ENCODE results near the gene RIC3. TPM values are rescaled to one million over a fixed set of nuclear protein-coding genes. Genes with fewer than 3 reads are reported as not detected.
"Not testable (repeated sequence)": the region's sequence is repeated elsewhere in the genome, so short reads cannot be mapped to it uniquely, and the experiment has no call there.

RIC3 gene
- polyA plus RNA-seq, 1 donor: 0.30 TPM

DNA sequence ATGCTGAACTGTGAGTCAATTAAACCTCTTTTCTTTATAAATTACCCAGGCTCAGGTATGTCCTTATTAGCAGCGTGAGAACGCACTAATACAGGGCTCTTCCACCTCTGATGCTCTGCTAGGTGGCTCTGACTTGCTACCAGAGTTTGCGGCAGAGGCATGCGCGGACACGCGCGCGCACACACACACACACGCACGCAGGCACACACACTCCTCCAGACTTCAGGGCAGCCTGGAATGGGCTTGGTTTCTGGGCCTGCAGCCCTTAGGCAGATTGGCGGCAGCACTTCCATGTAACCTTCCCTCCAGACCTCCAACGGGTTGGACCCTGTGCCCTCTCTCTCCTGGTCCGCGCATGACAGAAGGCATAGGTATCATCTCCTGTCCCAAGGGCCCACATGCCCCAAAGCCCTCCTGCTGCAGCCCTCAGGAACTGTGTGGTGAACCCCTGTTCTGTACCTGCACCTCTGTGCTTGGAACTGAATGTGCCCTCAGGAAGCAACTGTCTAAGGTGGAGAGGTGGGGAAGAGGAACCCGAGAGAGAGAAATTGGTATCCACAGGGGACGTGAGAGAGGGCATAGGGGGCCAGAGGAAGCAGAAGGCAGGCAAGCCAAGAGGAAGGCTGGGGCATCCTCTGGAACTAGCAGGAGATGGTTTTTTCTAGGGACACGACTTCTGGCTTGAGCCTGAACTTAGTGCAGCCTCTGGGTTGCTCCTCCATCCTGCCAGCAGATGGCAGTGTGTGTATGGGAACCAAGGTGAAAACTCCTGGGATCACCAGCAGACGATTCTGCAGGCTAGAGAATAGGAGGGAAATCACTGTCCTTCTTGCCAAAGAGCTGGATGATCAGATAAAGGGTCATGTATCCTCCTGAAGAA lies 23.4 kb upstream of the RIC3 start:
- DNase-seq (ENCODE audit: low read depth): no peak

DNA sequence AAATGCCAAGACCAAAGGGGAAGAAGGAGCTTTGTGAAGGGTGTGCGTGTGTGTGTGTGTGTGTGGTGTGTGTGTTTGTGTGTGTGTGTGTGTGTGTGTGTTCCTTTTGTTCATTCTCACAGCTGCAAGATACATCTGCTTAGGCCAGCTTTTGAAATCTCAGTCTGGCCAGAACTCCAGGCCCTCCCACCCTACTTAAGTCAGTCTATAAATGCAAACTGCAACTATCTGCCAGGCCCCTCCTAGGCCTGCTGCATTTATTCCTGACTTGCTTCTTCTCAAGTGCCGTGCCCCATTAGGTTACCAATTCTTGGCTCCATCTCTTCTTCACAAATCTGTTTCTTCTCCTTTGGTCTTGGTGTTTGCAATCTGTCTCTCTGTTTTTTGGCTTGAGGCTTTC lies 21.6 kb upstream of the RIC3 start:
- DNase-seq (ENCODE audit: low read depth): no peak

DNA sequence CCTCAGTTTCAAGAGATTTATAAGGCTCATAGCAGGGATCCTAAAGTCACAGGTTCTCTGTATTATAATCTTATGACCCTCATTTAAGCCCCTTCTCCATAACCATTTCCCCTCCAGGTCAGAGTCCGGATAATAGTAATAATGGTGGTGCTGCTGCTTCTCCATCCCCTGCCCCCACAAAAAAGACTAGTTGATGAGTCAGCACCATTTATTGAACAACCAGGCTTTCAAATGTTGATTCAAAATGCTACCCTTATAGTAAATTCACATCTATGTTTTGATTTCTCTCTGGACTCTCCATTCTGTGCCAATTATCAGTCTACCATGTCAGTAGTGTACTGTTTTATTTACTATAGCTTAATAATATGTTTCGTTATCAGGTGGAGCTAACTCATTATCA lies 17.6 kb upstream of the RIC3 start:
- no peak for DNase-seq (ENCODE audit: low read depth)

DNA sequence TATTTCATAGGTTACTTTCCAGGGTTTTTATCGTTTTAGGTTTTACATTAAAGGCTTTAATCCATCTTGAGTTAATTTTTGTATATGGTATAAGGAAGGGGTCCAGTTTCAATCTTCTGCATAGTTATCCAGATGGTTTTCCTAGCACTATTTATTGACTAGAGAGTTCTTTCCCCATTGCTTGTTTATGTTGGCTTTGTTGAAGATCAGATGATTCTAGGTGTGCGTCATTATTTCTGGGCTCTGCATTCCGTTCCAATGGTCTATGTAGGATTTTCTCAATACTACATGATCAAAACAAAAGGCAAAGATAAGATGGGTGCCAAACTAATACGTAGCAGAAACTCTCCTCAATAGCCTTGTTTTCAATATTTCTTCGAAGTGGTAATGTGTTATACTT lies 14.3 kb upstream of the RIC3 start:
- DNase-seq (ENCODE audit: low read depth): no peak

DNA sequence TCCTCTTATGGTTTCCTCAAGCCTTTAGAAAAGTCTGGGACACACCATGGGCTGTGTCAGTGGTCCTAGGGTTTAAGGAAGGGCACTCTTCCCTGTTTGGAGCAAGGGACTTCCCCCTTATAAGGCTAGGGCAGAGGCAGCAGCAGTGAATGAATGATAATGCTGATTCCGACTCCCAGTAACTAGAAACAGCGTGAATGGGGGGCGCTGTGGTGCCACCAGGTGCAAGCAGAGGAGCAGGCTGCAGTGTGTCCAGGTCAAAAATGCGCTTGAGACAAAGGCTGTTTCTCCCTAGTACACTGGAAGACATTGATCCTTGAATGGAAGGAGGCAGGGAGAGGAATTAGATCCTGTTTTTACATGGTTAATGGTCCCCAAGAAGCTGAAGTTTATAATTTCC lies 11.6 kb upstream of the RIC3 start:
- DNase-seq (ENCODE audit: low read depth): no peak

DNA sequence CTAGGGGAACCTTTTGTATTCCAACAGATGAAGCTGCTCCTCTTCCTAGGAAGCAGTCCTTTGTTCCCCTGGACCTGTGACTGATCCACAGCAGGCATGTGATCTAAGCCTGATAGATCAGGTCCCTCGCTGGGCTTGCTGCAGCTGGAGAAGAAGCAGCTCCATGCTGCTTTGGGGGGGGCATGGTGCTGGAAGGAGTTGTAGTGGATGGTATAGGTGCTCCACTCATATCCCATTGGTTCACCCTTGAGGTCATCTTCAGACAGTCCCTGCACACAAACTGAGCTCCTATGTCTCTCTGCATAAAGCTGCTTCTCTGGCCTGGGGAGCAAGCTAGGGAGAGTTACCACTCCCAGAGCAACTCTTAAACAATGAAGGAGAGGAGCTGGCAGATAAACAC lies 9.5 kb upstream of the RIC3 start:
- no peak for DNase-seq (ENCODE audit: low read depth)

DNA sequence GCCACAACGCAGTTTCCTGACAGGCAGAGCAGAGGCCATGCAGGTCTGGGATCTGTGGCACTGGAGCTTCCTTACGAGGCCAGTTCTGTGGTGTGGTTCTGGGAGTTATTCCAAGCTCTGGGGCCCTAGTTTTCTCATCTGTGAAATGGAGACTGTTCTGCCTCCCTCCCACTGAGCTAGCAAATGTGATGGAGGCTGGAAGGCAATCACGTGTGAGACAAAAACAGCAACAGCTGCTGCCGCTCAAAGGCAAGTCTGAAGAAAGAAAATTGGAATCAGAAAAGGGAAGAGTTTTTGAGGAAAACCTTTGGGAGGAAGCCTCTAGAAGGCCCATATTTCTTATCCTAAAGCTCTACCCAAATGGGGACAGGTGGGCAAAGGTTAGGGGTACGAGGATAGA lies 8.3 kb upstream of the RIC3 start:
- DNase-seq (ENCODE audit: low read depth): no peak

DNA sequence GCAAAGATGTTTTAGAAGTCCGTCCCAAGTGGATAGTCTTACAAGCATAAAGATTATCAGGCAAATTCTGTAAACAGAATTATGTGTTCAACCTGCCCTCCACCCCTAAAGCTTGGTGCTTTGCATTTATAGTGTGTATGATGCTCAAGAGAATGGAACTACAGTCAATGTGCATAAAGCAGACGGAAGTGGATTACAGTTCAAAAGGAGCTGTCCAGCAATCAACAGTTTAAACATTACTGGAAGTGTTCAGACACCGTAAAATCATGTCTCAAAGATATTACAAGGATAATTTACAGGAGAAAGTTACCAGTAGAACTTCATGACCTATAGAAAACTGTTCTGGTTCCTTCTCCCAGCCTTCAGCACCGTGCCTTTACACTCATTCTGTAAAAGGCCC lies 1.0 kb downstream of the RIC3 start:
- DNase-seq (ENCODE audit: low read depth): no peak

DNA sequence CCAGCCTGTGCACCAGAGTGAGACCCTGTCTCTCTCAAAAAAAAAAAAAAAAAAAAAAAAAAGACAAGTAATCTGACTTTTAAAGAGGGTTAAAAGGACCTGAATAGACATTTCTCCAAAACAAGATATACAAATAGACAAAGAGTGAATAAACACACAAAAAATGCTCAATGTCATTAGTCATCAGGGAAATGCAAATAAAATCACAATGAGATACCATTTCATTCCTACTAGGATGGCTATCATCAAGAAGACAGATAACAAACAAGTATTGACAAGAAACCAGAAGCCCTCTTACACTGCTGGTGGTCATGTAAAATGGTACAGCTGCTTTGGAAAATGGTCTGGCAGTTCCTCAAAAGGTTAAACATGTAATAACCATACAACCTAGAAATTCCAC lies 4.1 kb downstream of the RIC3 start:
- DNase-seq (ENCODE audit: low read depth): no peak

DNA sequence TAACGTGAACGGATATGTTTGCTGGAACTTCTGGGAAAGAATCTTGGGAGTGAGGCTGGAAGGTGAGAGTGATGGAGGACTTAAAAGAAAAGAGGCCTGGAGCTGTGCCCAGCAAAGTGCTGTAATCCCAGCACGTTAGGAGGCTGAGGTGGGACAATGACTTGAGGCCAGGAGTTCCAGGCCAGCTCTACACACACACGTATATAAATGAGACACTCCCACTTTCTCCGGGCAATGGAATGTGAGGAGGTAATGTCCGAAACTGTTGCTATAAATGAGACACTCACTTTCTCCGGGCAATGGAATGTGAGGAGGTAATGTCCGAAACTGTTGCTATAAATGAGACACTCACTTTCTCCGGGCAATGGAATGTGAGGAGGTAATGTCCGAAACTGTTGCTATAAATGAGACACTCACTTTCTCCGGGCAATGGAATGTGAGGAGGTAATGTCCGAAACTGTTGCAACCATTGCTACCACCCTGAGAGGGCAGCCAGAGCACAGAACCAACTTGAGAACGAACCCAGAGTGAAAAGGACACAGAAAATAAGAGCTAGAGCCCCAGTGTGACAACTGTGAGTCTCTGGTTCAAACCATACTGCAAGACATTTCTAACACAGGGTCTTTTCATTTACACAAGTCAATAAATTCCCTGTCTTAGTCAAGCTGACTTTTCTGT lies 7.1 kb downstream of the RIC3 start:
- DNase-seq (ENCODE audit: low read depth): not testable (repeated sequence)

DNA sequence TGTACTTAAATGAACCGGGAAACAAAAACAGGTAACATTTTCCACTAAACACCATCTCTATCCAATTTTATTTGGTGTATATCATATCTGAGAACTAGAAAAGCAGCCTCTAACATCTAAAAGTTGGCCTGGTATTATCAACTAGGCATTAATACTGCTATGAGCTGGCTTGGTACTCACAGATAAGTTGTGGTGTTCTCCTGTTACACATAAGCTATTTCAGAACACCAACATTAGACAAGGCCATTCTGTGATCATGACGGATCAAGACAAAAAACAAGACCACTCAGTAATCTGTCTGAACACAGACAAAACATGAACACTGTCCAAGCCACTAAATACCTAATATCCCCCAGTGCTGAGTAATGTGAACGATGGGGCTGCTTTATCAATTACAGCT lies 11.9 kb downstream of the RIC3 start:
- no peak for DNase-seq (ENCODE audit: low read depth)

DNA sequence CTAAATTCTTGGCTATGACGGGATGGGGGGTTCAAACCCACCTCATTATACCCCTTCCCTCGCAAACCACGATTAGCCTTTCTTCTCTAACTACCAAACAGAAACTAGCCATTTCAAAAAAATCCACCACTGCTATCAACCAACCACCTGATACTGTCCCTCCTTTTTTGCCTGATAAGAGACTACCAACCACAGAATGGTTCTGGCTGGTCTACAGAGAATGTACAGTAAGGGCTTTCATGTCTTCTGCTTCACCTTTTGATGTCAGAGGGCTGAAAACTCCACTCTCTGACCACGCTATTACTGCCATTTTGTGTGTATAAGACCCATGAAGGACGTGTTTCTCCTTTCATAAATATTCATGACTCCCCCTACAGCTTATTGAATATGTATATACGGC lies 19.1 kb downstream of the RIC3 start:
- DNase-seq (ENCODE audit: low read depth): no peak

DNA sequence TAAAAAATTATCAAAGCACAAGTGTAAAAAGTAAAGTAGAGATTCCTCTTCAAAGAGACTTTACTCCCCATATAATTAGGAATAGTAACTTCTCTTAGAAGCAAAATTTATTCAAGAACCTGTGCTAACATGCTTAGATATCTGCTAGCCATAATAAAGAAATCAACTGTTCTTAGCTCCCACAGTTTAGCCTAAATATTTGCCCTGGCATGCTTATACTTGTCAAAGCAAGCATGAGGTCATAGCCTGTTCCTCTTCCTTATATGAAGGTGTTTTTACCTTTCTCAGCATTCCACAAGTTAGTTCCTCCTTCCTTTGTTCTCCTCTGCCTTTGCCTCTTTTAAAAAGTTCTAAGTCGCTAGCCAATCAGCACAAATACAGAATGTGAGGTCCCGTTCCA lies 30.3 kb downstream of the RIC3 start:
- no peak for DNase-seq (ENCODE audit: low read depth)

DNA sequence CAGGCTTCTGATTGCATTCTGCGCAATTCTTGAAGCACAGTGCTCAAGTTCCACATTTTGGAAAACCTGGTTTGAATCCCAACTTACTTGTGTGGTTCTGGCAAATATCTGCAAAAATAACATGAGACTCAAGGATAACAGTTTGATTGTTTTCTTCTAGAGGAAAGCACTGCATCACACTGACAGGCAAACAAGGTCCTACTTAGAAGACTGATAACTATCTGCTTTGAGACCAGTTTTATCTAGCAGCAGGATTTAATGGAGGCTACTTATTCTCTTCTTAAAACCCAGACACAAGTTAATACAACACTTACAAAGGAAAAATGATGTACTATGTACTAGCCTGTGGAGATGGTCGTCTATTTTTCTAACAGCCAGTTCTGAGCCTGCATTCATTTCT lies 41.4 kb downstream of the RIC3 start:
- DNase-seq (ENCODE audit: low read depth): no peak

DNA sequence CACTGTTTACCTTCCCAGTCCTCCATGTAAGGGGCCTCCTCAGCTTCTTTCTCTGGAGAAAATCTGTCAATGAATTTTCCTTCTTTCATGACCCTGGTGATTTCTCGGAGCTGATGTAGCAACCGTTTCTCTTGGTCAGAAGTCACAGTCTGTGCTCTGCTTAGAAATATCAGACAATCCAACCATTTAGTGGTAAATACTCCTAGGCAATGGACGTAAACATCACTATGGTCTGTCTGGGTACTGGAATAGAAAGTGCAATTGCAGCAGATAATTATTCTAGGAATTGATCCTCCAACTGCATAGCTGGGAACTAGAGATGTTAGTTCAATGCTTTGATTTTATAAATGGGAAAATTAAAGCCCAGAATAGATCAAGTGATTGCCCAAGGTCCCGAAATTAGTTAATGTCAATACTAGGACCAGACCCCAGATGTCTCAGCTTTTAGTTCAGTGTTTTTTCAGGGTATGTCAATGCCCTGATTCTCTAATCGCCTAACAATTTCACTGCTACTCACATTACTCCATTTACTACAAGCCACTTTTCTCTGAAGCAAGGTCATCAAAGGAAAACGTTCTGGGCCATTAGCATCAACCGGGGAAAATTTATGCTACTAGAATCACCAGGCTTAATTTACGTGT lies 42.1 kb downstream of the RIC3 start:
- DNase-seq (ENCODE audit: low read depth): no peak

DNA sequence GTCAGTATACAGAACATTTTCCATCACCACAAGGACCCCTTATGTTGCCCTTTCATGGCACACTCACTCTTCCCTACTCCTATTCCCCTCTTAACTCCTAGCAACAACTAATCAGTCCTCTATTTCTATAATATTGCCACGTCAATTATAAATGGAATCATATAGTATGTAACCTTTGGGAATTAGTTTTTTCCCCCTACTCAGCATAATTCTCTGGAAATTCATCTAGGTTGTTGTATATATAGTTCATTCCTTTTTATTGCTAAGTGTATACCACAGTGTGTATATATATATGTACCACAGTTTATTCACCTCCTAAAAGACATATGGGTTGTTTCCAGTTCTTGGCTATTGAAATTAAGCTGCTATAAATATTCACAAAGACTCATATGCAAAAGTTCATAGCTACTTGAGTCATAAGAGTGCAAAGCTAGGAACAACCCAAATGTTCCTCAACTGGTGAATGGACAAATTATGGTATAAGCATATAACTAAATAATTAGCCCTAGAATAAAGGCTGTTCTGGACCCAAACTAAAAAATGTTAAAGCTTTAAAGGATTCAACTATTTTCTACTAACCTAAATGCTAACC lies 46.6 kb downstream of the RIC3 start:
- DNase-seq (ENCODE audit: low read depth): no peak

DNA sequence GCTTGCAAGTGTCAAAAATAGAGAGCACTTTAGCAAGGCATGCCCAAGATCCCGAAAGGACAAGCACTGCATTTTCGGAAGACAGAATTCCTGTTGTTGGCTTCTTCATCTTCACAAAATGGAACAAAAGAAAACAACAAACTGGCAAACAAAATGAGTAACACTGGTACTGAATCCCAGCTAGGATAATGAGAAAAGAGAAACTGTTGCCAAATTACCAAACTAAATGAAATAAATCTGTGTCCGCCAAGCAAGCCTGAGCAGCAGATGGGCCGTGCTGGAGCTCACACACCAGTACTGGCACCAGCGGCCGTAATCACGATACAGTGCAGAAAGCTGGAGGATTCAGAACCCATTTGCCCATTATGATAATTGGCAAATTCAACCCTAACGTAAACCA lies 57.2 kb downstream of the RIC3 start:
- DNase-seq (ENCODE audit: low read depth): no peak

DNA sequence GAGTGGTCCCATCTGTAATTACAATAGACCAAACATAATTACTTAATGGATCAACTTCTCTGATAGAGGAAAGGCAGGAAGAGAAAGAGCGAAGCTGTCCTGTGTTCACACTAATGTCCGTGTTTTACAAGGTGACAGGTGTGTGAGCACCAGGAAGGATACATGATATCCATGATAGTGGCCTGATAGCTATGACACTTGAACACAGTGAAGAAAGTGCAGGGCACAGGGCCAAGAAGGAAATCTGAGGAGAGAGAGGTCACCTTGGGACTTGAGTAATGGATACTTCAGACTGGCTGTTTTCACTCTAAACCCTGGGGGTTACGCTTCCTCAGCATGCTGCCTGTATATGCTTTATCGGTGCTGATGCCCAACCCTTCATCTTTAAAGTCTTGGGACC lies 58.4 kb downstream of the RIC3 start:
- no peak for DNase-seq (ENCODE audit: low read depth)

DNA sequence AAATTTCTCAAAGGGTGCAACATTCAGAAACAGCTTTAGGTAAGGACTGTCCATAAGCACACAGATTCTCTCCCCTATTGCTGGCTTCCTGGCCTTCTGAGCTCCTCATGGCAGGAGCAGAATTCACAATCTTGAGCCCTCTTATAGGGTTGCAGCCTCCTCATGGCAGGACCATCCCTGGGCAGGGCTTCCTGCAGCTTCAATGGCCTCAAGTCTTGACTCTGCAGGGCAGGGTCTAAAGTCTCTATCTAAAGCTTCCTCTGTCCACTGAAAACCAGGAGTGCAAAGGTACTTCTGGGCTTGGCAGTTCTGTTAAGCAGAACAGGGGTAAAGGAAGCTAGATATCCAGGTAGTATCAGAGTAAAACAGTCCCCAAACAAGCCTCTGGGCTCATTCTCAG lies 59.1 kb downstream of the RIC3 start:
- no peak for DNase-seq (ENCODE audit: low read depth)

DNA sequence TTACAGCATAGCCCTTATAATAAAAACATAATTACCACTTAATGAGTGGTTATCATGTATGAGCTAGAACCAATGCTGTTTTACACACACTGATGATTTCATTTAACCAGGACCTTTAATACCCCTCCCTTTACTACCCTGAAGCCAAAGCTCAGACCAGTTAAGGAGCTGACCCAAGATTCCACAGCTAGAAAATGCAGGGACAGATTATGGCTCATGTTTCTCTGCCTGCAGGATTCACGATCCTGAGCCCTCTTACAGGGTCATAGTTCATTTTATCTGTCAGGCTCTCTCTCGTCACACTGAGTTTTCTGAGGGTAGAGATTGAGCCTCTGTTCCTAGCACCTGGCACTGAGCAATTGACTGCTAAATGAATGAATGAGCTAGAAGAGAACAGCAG lies 60.4 kb downstream of the RIC3 start:
- no peak for DNase-seq (ENCODE audit: low read depth)

DNA sequence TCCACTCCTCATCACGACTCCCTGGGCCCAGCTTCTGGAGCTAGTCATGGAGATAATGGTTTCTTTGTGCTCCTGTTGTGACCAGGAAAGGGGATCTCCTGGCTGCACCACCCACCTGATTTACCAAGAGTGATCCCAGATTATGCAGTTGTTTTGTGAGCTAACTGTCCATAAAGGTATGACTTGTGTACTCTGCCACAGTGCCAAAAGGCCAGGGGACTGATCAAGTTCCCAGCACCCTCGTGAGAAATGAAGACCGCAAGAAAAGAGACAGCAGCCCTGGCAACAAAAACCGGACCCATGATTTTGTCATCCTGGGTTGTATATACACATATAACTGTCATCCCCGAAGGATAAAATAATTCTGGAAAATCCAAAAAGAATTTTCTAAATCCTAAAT lies 61.2 kb downstream of the RIC3 start:
- DNase-seq (ENCODE audit: low read depth): no peak

DNA sequence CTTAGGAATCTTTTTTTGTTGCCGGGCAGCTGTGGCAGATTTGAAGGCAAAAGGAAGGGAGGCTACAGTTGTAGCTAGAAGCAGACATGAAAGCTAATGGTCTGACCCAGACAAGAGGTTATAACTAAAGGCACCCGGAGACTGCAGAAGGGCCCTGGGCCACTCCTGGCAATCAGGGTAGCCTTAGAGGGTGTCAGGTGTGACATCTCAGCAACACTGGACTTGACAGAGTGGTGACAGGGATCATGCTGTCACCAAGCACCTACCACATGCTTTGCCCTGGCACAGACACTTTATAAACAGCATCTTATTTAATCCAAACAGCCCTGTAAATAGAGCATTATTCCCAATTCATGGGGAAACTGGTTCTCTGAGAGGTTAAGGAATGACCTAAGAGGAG lies 62.1 kb downstream of the RIC3 start:
- no peak for DNase-seq (ENCODE audit: low read depth)

DNA sequence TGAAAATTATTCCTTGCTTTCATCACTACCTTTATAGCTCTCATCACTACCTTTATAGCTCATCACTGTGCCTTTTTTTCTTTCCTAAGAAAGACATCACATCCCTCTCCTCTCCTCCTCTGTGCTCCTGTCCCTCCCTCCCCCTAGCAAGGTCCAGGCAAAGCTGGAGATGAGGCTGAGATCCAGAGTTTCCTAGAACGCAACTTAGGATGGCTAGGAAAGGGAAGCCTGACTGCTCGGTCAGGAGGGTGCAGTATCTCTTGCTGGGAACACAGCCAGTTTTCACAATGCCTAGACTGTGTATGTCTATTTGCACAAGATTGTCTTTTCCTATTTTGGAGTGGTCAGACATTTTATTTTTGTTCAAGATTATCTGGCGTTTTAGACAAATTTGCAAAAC lies 63.2 kb downstream of the RIC3 start:
- DNase-seq (ENCODE audit: low read depth): no peak
